ENCODE data around the gene CAMTA1.
A peak's percentile ranks its signal among the peaks of the same experiment; 100 is the strongest.

Gene CAMTA1

GRCh38 chr1:7664147-7664892 lies 879.1 kb downstream of the CAMTA1 start:
- DNase-seq: no peak

GRCh38 chr1:7664893-7665250 lies 879.6 kb downstream of the CAMTA1 start:
- no peak for DNase-seq

GRCh38 chr1:7666249-7666648 lies 881.0 kb downstream of the CAMTA1 start:
- DNase-seq: no peak

GRCh38 chr1:7667159-7667558 lies 881.9 kb downstream of the CAMTA1 start:
- no peak for DNase-seq

- DNase-seq: peak; percentile 72
These were observed 882.5 kb downstream of the CAMTA1 start for GRCh38 chr1:7667625-7668218.

GRCh38 chr1:7669559-7670311 lies 884.5 kb downstream of the CAMTA1 start:
- DNase-seq: peak; percentile 82

- no peak for DNase-seq
These were observed 885.3 kb downstream of the CAMTA1 start for GRCh38 chr1:7670334-7671145.

GRCh38 chr1:7671146-7671465 lies 885.9 kb downstream of the CAMTA1 start:
- DNase-seq: no peak

GRCh38 chr1:7671676-7672075 lies 886.4 kb downstream of the CAMTA1 start:
- no peak for DNase-seq

GRCh38 chr1:7672864-7673263 lies 887.6 kb downstream of the CAMTA1 start:
- DNase-seq: no peak

- DNase-seq: no peak
These were observed 889.7 kb downstream of the CAMTA1 start for GRCh38 chr1:7674972-7675371.

- no peak for DNase-seq
These were observed 890.4 kb downstream of the CAMTA1 start for GRCh38 chr1:7675431-7676273.

GRCh38 chr1:7676274-7676945 lies 891.2 kb downstream of the CAMTA1 start:
- no peak for DNase-seq

- DNase-seq: no peak
These were observed 891.9 kb downstream of the CAMTA1 start for GRCh38 chr1:7677111-7677510.

GRCh38 chr1:7677815-7678214 lies 892.6 kb downstream of the CAMTA1 start:
- DNase-seq: no peak

GRCh38 chr1:7678491-7679158 lies 893.4 kb downstream of the CAMTA1 start:
- DNase-seq: no peak

- DNase-seq: no peak
These were observed 894.1 kb downstream of the CAMTA1 start for GRCh38 chr1:7679159-7679872.

GRCh38 chr1:7679873-7680206 lies 894.6 kb downstream of the CAMTA1 start:
- no peak for DNase-seq

GRCh38 chr1:7680207-7680954 lies 895.1 kb downstream of the CAMTA1 start:
- DNase-seq: peak; percentile 84

- no peak for DNase-seq
These were observed 895.7 kb downstream of the CAMTA1 start for GRCh38 chr1:7680955-7681268.

All from NCI-H510A (cell line).